GM21447 (cell line): ENCODE measurements around the gene MEDAG.

Source experiments
- ATAC-seq: cut with Tn5 transposase; IDR thresholded peaks from one replicate; pipeline ENCODE4 v1.9.1; 2021; ENCODE audit not compliant: unreplicated experiment

The MEDAG gene

GRCh38 chr13:30936971-30937370 is 30.9 kb downstream of the MEDAG start:
- no peak for ATAC-seq

- ATAC-seq = no peak
These were observed 37.8 kb downstream of the MEDAG start for GRCh38 chr13:30943881-30944280.

- no peak for ATAC-seq
These were observed 51.3 kb downstream of the MEDAG start for GRCh38 chr13:30957258-30957943.

- no peak for ATAC-seq
These were observed 53.6 kb downstream of the MEDAG start for GRCh38 chr13:30959678-30960077.

DNA sequence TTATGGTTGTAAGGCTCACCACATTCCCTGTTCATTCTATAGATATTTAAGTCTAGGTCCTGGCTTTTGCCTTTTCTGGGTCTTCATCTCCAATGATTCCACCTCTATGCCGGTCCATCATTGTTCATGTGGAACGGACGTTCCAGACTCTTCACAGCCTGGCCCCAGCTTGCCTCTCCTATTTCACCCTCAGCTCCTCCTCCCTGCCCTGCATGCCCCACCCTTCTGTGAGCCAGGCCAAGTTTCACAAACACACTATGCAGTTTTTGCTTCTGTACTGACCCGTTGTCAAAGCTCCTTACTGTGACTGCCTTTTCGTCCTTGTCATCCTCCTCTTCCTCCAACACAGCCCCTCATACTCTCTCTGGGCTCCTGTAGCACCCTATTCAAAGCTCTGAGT is 57.7 kb downstream of the MEDAG start:
- ATAC-seq = no peak

DNA sequence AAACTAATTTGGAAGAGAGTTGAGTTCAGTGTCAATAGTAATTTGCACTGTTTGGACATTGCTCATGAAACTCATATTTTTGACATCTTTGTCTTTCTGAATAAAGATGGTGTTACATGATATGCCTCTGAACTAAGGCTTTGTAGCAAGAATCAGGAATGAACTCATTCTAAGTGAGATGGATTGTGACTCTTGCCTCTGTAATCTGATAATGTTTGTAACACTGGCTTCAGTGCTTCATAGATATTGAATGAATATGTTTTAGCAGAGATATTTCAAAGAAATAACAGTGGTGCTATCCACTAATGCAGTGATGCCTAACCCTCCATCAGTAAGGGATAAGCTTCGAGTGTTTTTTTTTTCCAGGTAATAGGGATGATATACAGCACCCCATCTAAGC is 59.3 kb downstream of the MEDAG start:
- ATAC-seq = no peak

DNA sequence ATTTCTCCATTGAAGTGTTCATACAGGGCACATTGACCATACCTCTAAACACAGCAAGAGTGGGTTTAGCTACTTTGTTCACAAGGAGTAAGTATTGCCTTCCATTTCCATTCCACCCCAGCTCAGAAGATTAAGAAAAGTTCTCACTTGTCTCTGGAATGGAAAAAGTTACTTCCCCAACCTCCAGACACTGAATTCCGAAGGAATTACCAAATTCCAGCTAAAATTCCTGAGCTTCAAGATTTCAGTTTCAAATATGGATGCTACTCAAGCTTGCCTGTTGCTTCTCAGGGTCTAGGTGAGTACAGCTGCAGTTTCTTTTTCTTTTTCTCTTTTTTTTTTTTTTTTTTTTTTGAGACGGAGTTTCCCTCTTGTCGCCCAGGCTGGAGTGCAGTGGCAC is 60.0 kb downstream of the MEDAG start:
- ATAC-seq = no peak

DNA sequence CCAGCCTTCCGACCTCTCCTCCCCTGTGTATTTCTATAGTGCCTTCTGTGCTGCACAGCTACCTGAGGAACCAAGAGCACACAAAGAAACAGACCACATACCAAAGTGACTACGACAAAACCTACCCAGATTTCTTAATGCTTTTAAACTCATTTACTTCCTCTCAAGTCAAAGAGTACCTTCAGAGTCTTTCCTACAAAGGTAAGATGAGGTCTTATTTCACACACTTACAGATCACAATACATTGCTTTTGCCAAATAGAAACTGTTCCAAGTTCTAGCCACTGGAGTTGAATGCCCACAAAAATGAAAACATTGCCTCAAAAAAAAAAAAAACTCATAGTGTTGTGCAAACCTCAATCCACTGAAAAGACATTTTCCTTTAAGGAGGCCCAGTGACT is 62.8 kb downstream of the MEDAG start:
- no peak for ATAC-seq

DNA sequence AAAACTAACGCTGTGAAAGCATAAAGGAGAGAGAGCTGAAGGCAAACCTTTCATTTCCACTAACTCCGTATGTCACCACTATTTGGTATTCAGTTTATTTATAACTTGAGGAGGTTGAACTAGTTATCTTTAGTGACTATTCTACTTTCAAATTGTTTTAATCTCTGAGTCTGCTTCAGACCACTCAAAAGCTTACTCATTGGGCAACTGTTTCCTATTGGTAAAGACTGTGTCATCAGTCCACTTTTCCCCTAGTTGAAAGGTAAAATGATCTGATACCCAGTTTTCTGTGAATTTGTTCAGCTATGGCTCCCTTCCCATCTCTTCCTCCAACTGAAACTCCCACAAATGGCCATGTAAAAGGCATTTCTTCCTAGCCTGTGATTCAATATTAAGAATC is 65.5 kb downstream of the MEDAG start:
- ATAC-seq = no peak

GRCh38 chr13:30972888-30973377 is 66.9 kb downstream of the MEDAG start:
- ATAC-seq = no peak

DNA sequence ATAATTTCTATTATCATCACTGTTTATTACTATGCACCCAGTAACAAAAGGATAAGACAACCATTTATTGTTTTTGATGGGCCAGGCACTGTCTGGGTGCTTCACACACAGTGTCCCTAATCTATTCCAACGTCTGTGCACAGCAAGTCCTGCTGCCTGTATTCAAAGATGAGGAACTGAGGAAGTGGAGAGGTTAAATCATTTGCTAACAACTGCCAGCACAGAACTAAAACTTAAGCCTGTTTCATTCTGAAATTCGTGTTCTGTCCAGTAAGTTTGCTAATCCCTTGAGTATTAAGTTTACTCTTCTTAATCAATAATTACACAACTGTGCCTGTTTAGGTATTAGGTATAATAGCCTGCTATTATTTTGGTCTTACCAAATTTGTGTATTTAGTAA is 68.3 kb downstream of the MEDAG start:
- ATAC-seq = peak; percentile 49
